GM21529 (cell line): Measurements from ENCODE around the gene EML6.
A peak's percentile ranks its signal among the peaks of the same experiment; 100 is the strongest.

Experiments used
- ATAC-seq: cut with Tn5 transposase; IDR thresholded peaks from one replicate; pipeline ENCODE4 v1.9.1; 2021; ENCODE audit not compliant: unreplicated experiment

EML6 gene

GRCh38 chr2:54957321-54957999 is 234.0 kb downstream of the EML6 start:
- no peak for ATAC-seq

GRCh38 chr2:54958717-54959371 is 235.4 kb downstream of the EML6 start:
- ATAC-seq, result no peak

DNA sequence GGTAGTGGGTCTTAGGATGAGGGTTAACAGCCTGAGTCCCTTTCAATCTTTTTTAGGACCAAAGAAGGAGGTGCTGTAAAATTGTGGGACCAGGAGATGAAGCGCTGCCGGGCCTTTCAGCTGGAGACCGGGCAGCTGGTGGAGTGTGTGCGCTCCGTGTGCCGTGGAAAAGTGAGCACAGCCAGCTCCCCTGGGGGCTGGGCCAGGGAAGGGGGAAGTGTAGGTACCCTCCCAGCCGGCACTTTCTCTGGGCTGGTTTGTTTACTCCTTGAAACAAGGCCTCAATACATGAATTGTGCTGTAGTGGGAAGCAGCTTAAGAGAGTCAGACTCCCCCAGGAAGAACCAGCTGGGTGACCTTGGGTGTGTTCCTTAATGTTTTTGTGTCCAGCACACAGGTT is 236.7 kb downstream of the EML6 start:
- ATAC-seq, result no peak

DNA sequence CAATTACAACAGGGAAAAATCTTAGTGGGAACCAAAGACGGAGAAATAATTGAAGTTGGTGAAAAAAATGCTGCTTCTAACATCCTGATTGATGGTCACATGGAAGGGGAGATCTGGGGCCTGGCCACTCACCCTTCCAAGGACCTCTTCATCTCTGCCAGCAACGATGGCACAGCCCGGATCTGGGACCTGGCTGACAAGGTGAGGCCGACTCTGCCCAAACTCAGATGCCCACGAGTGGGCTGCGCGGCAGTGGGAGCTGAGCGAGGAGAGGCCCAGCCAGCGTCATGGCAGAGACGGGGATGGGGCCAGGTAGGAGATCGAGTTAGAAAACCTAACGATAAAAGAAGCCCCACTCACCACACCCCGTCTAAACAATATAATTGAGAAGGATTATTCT is 239.0 kb downstream of the EML6 start:
- no peak for ATAC-seq

GRCh38 chr2:54962935-54963440 is 239.5 kb downstream of the EML6 start:
- no peak for ATAC-seq

DNA sequence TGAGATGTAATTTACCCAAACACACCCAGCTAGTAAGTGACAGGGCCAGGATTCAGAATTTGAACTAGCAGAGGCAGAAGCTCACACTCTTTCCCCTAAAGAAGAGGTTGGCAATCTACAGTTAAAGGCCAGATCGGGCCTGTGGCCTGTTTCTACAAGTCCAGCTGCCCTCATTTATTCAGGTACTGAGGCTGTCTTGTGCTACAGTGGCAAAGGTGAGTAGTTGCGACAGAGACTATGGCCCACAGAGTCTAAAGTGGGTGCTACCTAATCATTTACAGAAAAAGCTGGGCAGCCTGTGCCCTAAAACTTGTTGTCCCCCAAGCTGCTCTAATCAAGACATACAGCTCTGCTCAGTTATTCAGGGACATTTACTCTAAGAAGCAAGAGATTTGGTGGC is 240.0 kb downstream of the EML6 start:
- ATAC-seq, result no peak

- ATAC-seq, result no peak
Observed at GRCh38 chr2:54964271-54964670, 240.8 kb downstream of the EML6 start.

GRCh38 chr2:54964816-54965215 is 241.4 kb downstream of the EML6 start:
- no peak for ATAC-seq

DNA sequence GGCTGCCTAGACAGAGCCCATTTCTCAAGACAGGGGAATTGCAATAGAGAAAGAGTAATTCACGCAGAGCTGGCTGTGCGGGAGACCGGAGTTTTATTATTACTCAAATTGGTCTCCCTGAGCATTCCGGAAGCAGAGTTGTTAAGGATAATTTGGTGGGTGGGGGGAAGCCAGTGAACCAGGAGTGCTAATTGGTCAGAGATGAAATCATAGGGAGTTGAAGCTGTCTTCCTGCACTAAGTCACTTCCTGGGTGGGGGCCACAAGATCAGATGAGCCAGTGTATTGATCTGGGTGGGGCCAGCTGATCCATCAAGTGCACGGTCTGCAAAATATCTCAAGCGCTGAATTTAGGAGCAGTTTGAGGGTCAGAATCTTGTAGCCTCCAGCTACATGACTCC is 242.0 kb downstream of the EML6 start:
- no peak for ATAC-seq

DNA sequence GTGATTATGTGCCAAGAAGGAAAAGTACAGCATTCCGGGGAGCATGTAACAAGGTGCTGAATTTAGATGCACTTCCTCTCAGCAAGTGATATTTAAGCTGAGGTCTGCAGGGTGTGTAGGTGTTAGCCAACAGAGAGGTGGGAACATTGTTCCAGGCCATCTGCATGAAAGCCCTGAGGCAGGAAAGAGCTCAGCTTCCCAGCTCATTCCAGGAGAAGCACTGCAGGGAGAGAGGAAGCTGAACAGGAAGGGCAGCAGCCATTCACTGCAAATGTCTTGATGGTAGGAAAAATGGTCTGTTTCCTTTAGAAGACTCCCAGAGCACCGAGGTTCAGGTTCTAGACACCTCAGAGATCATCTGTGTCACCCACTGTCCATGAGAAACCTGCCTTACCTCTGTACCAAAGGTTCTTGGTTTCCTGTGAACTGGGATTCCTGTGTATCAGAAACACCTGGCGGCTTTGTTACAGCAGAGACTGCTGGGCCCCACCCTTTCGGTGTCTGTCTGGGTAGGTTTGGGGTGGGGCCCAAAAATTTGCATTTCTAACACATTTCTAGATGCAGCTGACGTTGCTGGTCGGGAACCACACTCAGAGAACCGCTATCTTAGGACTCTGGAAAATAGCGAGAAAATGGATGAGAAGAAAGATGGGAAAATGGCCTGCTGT is 242.8 kb downstream of the EML6 start:
- ATAC-seq, result no peak

DNA sequence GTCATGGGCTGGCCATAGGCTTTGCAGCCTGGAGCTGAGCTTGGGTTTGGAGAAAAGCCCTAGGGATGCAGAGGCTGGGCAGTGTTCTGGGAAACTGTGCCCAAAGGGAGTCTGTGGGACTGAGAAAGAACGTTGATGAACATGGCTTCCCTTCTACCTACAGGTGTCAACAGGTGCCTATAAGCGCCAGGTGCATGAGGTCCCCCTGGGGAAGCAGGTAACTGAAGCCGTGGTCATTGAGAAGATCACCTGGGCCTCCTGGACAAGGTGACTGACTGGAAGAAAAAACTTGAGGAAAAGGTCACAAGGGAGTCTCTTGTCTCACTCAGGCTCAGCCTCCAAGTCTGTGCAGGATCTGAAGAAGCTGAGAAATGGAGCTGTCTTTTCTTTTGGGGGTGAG is 243.4 kb downstream of the EML6 start:
- ATAC-seq, result no peak

DNA sequence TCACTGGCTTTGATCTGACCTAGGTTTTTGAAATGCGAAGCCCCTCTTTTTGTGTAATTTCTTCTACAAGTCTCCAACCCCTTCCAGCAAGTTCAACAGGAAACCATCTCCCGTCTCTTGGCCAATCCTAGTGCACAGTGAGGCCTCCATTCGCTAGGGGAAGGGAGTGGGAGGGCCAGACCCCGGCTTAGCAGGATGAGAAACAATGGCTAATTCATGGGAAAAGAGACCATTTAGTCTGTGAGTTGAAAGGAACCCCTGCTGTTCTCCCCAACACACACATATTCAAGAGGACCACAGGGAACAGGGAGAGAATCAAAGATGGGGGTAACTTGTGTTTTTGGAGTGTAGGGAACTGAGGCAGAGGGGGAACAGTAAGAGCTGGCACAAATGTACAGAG is 243.8 kb downstream of the EML6 start:
- ATAC-seq, result no peak

GRCh38 chr2:54967759-54968365 is 244.4 kb downstream of the EML6 start:
- no peak for ATAC-seq

DNA sequence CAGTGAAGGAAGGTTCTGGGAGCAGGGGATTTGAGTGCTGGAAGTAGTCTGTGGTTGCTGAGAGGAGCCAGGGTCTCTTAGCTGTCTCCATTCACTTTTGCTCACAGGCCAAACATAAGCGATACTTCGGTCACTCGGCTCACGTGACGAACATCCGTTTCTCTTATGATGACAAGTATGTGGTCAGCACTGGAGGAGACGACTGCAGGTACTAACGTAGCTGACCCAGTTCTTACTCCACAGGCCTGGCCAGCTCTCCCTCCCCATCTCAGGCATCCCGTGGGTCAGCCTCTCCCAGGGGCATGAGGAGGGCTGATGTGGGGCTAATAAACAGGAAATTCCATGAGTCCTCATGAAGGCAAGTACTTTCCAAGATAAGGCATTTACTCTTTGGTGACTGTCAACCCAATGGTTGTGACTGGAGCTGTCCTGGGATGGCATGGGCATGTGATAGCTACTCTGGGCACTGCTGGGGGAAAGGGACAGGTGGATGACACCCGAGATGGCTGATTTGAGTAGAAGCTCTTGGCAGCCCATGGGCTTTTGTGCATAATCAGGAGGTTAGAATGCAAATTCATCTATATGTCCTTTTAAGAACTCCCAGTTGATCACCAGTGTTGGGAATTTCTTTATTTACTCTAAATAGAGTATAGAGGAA is 245.2 kb downstream of the EML6 start:
- ATAC-seq, result no peak

GRCh38 chr2:54969295-54969939 is 246.0 kb downstream of the EML6 start:
- no peak for ATAC-seq

- ATAC-seq, result no peak
Observed at GRCh38 chr2:54969940-54970338, 246.5 kb downstream of the EML6 start.

DNA sequence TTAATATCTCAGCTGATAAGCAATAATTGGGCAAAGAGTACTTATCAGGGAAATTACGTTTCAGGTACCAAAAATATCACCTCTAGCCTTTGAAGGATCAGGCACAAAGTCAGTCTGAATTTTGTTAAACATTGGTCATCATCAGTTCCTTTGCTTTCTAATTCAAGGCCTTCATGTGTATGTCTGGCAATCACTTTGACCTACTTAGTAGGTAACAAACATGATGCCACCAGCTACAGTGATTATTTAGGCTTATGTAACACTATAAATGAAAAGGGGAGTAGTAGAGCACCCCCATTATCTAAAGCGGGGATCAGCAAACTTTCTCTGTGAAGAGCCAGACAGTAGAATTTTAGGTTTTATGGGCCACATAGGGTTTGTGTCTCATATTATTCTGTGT is 251.7 kb downstream of the EML6 start:
- no peak for ATAC-seq

DNA sequence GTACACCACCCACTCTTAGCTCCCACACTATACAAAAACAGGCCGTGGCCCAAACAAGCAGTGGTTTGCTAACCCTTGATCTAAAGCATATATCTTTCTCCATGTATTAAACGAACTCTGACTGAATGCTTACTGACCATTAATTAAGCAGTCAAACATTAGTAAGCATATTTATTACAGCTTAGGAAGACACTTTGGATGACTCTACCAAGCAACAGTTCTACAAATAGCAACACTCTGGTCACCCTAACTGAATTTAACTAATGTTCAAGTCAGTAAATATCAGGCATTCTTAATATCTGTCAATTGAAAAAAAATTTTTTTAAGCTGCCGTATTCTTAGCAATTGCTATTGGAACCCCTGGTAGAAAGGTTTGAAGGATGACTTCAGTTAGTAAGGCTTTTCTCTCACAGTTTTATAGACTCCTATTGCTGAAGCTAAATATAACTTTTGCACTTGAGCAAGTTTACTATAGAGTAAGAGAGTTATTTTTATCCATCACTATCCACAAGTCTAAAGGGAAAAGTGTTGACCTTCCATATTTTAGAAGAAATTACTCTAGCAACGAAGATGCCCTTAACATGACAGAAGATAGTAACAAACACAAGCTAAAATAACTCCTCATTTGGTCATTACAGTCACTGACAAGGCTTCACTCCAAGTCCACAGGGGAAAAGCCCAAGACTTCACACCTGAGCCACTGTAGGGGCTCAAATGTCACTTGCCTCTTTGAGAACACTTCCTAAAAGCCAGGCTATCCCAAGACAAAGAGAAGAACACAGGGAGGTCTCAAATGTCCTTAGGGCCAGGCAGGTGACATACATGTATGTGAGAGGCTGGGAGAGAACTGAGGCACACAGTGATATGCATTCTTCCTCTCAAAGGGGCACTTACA is 252.4 kb downstream of the EML6 start:
- ATAC-seq, result no peak

- peak; percentile 99 for ATAC-seq
Observed at GRCh38 chr2:54977149-54977548, 253.7 kb downstream of the EML6 start.
